Osteocyte (in vitro differentiated cells): Measurements from ENCODE around the gene CASQ1. TPM values are rescaled to one million over a fixed set of nuclear protein-coding genes. Genes with fewer than 3 reads are reported as not detected.

ENCODE experiments used
- DNase-seq: peaks from one replicate; pipeline ENCODE4 v3.0.0; 2021; ENCODE audit warnings: mixed read lengths; ENCODE audit not compliant: unreplicated experiment; ENCODE audit errors: extremely low spot score
- H3K27ac Mint-ChIP-seq: one replicate; pipeline ENCODE4 v1.8.0; 2021; ENCODE audit warnings: mild to moderate bottlenecking, mixed read lengths; ENCODE audit not compliant: unreplicated experiment
- H3K27me3 Mint-ChIP-seq: one replicate; pipeline ENCODE4 v1.8.0; 2021; ENCODE audit warnings: mixed read lengths; ENCODE audit not compliant: unreplicated experiment
- H3K36me3 Mint-ChIP-seq: one replicate; pipeline ENCODE4 v1.8.0; 2021; ENCODE audit warnings: mixed read lengths; ENCODE audit not compliant: unreplicated experiment
- H3K4me1 Mint-ChIP-seq: one replicate; pipeline ENCODE4 v1.8.0; 2021; ENCODE audit warnings: mixed read lengths; ENCODE audit not compliant: unreplicated experiment
- H3K4me3 Mint-ChIP-seq: one replicate; pipeline ENCODE4 v1.8.0; 2021; ENCODE audit warnings: mild to moderate bottlenecking, moderate library complexity, mixed read lengths; ENCODE audit not compliant: unreplicated experiment
- H3K9me3 Mint-ChIP-seq: one replicate; pipeline ENCODE4 v1.8.0; 2021; ENCODE audit warnings: mixed read lengths; ENCODE audit not compliant: unreplicated experiment
- total RNA-seq: library from RNA; stranded (reverse); gene quantifications from 2 replicates; pipeline ENCODE4 v1.2.1, GENCODE V29; 2021
- TF ChIP-seq, protein P1 (sequence below): fragments of 200-600 bp; sonication (generic); IDR thresholded peaks from 2 replicates; pipeline ENCODE4 v1.5.0; 2021; ENCODE audit warnings: antibody characterized with exemption, mild to moderate bottlenecking, moderate library complexity

Gene CASQ1
- total RNA-seq, 1 donor from 2014 or later, result not detected

DNA sequence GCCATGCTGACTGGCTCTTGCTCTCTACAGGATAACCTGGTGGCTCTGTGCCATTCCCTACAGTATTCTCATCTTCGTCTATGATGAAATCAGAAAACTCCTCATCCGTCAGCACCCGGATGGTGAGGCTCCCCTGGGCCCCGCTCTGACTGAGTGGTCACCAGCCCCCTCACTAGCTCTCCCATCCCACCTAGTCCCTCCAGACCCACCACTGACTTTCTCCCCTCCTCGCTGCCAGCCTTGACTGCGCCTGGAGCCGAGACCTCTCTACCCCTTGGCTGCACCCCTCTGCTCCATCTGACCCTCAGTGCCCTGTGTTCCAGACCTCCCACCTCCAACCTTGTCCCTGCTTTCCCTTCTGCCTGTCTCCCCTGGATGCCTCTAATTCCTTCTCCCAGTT, 4.1 kb upstream of the CASQ1 start:
- Mint-ChIP-seq H3K4me1 (peaks cover 5% of the 10 kb centered on the region), H3K27ac (no peak overlapping the region), H3K4me3 (no peak overlapping the region), H3K9me3 (no peaks in the 10 kb centered on the region), H3K27me3 (peaks cover 14% of the 10 kb centered on the region), H3K36me3 (no peaks in the 10 kb centered on the region)
- TF ChIP-seq, protein P1, sequence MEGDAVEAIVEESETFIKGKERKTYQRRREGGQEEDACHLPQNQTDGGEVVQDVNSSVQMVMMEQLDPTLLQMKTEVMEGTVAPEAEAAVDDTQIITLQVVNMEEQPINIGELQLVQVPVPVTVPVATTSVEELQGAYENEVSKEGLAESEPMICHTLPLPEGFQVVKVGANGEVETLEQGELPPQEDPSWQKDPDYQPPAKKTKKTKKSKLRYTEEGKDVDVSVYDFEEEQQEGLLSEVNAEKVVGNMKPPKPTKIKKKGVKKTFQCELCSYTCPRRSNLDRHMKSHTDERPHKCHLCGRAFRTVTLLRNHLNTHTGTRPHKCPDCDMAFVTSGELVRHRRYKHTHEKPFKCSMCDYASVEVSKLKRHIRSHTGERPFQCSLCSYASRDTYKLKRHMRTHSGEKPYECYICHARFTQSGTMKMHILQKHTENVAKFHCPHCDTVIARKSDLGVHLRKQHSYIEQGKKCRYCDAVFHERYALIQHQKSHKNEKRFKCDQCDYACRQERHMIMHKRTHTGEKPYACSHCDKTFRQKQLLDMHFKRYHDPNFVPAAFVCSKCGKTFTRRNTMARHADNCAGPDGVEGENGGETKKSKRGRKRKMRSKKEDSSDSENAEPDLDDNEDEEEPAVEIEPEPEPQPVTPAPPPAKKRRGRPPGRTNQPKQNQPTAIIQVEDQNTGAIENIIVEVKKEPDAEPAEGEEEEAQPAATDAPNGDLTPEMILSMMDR, result no peak
- DNase-seq, result no peak

- Mint-ChIP-seq H3K9me3 (no peaks in the 10 kb centered on the region), H3K4me1 (peaks cover 5% of the 10 kb centered on the region), H3K4me3 (no peak overlapping the region), H3K27me3 (peaks cover 11% of the 10 kb centered on the region), H3K27ac (no peak overlapping the region), H3K36me3 (no peaks in the 10 kb centered on the region)
- no peak for DNase-seq
- TF ChIP-seq, protein P1, result no peak
Observed at GRCh38 chr1:160186729-160187128, 3.6 kb upstream of the CASQ1 start.

- no peaks in the 10 kb centered on the region for H3K9me3 Mint-ChIP-seq
- DNase-seq, result no peak
- TF ChIP-seq, protein P1, result no peak
- peaks cover 9% of the 10 kb centered on the region for H3K27me3 Mint-ChIP-seq
- H3K4me1 Mint-ChIP-seq, result peaks cover 5% of the 10 kb centered on the region
- no peak overlapping the region for H3K4me3 Mint-ChIP-seq
- H3K27ac Mint-ChIP-seq, result no peak overlapping the region
- no peaks in the 10 kb centered on the region for H3K36me3 Mint-ChIP-seq
Observed at GRCh38 chr1:160187407-160187806, 3.0 kb upstream of the CASQ1 start.

DNA sequence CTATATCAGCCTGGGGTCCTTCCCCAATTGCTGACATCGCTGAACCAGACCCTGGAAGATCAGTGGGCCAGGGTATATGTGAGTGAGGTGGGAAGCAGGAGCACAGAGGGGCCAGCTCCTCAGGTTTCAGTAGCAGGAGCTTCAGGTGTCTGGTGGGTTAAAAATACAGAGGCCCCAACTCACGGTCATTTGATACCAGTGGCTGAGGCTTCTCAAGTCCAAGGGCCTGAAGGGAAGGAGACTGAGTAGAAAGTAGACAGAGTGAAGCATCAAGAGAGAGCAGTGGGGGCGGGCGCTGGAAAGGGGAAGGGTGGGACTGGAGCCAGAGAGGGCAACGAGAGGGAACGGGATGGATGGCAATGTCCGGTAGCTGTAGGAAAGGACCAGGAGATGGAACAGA, 2.0 kb upstream of the CASQ1 start:
- no peaks in the 10 kb centered on the region for H3K9me3 Mint-ChIP-seq
- TF ChIP-seq, protein P1, result no peak
- no peak overlapping the region for H3K27ac Mint-ChIP-seq
- no peak for DNase-seq
- peaks cover 5% of the 10 kb centered on the region for H3K4me1 Mint-ChIP-seq
- no peaks in the 10 kb centered on the region for H3K36me3 Mint-ChIP-seq
- peaks cover 9% of the 10 kb centered on the region for H3K27me3 Mint-ChIP-seq
- no peak overlapping the region for H3K4me3 Mint-ChIP-seq

DNA sequence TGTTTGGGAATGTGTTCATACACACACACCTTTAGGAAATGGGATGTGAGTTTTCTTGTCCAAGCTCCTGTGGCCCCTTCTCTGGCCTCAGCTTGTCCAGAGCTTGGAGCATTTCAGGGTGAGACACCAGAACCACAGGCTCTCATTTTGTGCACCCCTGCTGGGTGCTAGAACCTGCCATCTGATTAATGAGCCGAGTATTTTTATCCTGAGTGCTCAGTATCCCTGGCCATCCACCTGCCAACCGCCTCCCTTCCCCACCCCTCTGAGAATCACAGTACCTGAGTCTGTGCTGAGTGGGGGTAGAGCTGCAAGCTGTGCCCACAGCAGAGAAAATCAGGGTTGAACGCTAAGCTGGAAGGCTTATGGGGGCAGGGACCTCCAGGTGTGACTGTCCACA, 1.4 kb downstream of the CASQ1 start:
- DNase-seq, result no peak
- Mint-ChIP-seq H3K27ac (no peak overlapping the region), H3K4me1 (peaks cover 5% of the 10 kb centered on the region), H3K27me3 (peaks cover 6% of the 10 kb centered on the region), H3K4me3 (no peak overlapping the region), H3K36me3 (no peaks in the 10 kb centered on the region), H3K9me3 (no peaks in the 10 kb centered on the region)
- TF ChIP-seq, protein P1, result no peak
